IPS-18a (cell line): ENCODE data around the gene ALOX15.
"Not testable (repeated sequence)": the region's sequence is repeated elsewhere in the genome, so short reads cannot be mapped to it uniquely, and the experiment has no call there.

Experiments used
- H3K27ac ChIP-seq: one replicate; pipeline ENCODE4 v1.5.1; 2013; ENCODE audit warnings: low read length
- H3K27me3 ChIP-seq: one replicate; pipeline ENCODE4 v1.6.1; 2013; ENCODE audit warnings: mild to moderate bottlenecking, low read length; ENCODE audit not compliant: control insufficient read depth, insufficient read depth
- H3K36me3 ChIP-seq: one replicate; pipeline ENCODE4 v1.6.1; 2013; ENCODE audit warnings: low read depth, low read length; ENCODE audit not compliant: control insufficient read depth
- H3K4me1 ChIP-seq: one replicate; pipeline ENCODE4 v1.6.1; 2013; ENCODE audit warnings: low read depth, low read length; ENCODE audit not compliant: control insufficient read depth
- H3K4me3 ChIP-seq: one replicate; pipeline ENCODE4 v1.5.1; 2013; ENCODE audit warnings: low read length
- H3K9ac ChIP-seq: one replicate; pipeline ENCODE4 v1.6.1; 2013; ENCODE audit warnings: mild to moderate bottlenecking, low read length, moderate library complexity
- H3K9me3 ChIP-seq: one replicate; pipeline ENCODE4 v1.6.1; 2013; ENCODE audit warnings: low read depth, low read length; ENCODE audit not compliant: control insufficient read depth

ALOX15 gene

GRCh38 chr17:4610656-4611055 is 30.8 kb downstream of the ALOX15 start:
- Histone ChIP-seq H3K9ac (no peak overlapping the region), H3K36me3 (no peaks in the 10 kb centered on the region), H3K4me1 (peaks cover 7% of the 10 kb centered on the region), H3K4me3 (no peak overlapping the region), H3K27me3 (no peaks in the 10 kb centered on the region), H3K27ac (no peak overlapping the region), H3K9me3 (no peaks in the 10 kb centered on the region)

GRCh38 chr17:4610162-4610561 is 31.3 kb downstream of the ALOX15 start:
- Histone ChIP-seq H3K4me1 (peaks cover 7% of the 10 kb centered on the region), H3K4me3 (no peak overlapping the region), H3K27ac (no peak overlapping the region), H3K9ac (no peak overlapping the region), H3K36me3 (no peaks in the 10 kb centered on the region), H3K27me3 (no peaks in the 10 kb centered on the region), H3K9me3 (no peaks in the 10 kb centered on the region)

DNA sequence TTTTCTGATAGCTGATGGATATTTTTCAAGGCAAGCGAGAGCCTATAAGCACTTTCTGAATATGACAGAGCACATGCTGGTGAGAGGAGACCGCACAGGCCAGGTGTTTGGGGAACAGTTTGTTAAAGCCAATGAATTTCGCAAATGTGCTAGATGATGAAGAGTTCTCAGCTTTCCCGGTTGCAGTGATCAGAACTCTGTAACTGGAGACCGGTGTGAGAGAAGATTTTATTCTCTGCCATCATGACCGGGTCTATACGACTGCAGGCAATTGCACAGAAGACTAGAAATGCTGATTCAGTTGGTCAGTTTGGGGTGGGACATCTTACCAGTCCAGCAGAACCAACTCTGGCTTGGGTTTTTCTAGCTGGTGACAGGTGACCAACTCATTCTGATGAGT is 31.7 kb downstream of the ALOX15 start:
- H3K36me3 ChIP-seq = no peaks in the 10 kb centered on the region
- H3K27me3 ChIP-seq = no peaks in the 10 kb centered on the region
- H3K9ac ChIP-seq = no peak overlapping the region
- H3K4me3 ChIP-seq = no peak overlapping the region
- H3K9me3 ChIP-seq = no peaks in the 10 kb centered on the region
- peaks cover 7% of the 10 kb centered on the region for H3K4me1 ChIP-seq
- H3K27ac ChIP-seq = no peak overlapping the region

GRCh38 chr17:4607773-4608187 is 33.7 kb downstream of the ALOX15 start:
- Histone ChIP-seq H3K9me3 (no peaks in the 10 kb centered on the region), H3K9ac (no peak overlapping the region), H3K4me3 (no peak overlapping the region), H3K4me1 (peaks cover 7% of the 10 kb centered on the region), H3K27me3 (no peaks in the 10 kb centered on the region), H3K36me3 (no peaks in the 10 kb centered on the region), H3K27ac (no peak overlapping the region)

- Histone ChIP-seq H3K4me1 (peaks cover 7% of the 10 kb centered on the region), H3K27me3 (no peaks in the 10 kb centered on the region), H3K9me3 (no peaks in the 10 kb centered on the region), H3K27ac (no peak overlapping the region), H3K4me3 (no peak overlapping the region), H3K9ac (no peak overlapping the region), H3K36me3 (no peaks in the 10 kb centered on the region)
Observed at GRCh38 chr17:4607261-4607741, 34.2 kb downstream of the ALOX15 start.

- H3K9me3 ChIP-seq = no peaks in the 10 kb centered on the region
- H3K27ac ChIP-seq = no peak overlapping the region
Observed at GRCh38 chr17:4605826-4606225, 35.7 kb downstream of the ALOX15 start.

GRCh38 chr17:4604736-4605135 is 36.7 kb downstream of the ALOX15 start:
- not testable (repeated sequence) for H3K9me3 ChIP-seq, H3K36me3 ChIP-seq, H3K9ac ChIP-seq, H3K4me3 ChIP-seq, H3K27me3 ChIP-seq, H3K27ac ChIP-seq
- peaks cover 13% of the 10 kb centered on the region for H3K4me1 ChIP-seq

More at GRCh38 chr17:4605826-4606225, 35.7 kb downstream of the ALOX15 start:
- H3K36me3 ChIP-seq = no peaks in the 10 kb centered on the region
- H3K4me1 ChIP-seq = peaks cover 7% of the 10 kb centered on the region
- no peak overlapping the region for H3K9ac ChIP-seq
- H3K27me3 ChIP-seq = no peaks in the 10 kb centered on the region
- no peak overlapping the region for H3K4me3 ChIP-seq

- H3K36me3 ChIP-seq = no peaks in the 10 kb centered on the region
- no peaks in the 10 kb centered on the region for H3K27me3 ChIP-seq
- no peak overlapping the region for H3K27ac ChIP-seq
- no peaks in the 10 kb centered on the region for H3K9me3 ChIP-seq
- peaks cover 16% of the 10 kb centered on the region for H3K4me1 ChIP-seq
- no peak overlapping the region for H3K4me3 ChIP-seq
- H3K9ac ChIP-seq = no peak overlapping the region
Observed at GRCh38 chr17:4604111-4604644, 37.3 kb downstream of the ALOX15 start.

DNA sequence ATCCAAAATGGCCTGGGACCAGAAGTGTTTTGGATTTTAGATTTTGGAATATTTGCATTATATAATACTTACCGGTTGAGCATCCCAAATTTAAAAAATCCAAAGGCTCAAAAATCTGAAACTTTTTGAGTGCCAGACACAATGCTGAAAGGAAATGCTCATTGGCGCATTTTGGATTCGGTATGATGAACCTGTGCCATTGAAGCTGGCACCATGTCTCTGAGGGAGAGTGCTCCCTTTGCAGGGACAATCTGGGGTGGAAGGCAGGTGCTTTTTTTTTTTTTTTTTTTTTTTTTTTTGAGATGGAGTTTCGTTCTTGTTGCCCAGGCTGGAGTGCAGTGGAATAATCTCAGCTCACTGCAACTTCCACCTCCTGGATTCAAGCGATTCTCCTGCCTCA is 39.4 kb downstream of the ALOX15 start:
- H3K9me3 ChIP-seq = no peaks in the 10 kb centered on the region
- H3K27ac ChIP-seq = no peak overlapping the region
- peaks cover 11% of the 10 kb centered on the region for H3K4me1 ChIP-seq
- H3K36me3 ChIP-seq = no peaks in the 10 kb centered on the region
- no peak overlapping the region for H3K9ac ChIP-seq
- H3K4me3 ChIP-seq = no peak overlapping the region
- no peaks in the 10 kb centered on the region for H3K27me3 ChIP-seq

- Histone ChIP-seq H3K27me3 (no peaks in the 10 kb centered on the region), H3K36me3 (no peaks in the 10 kb centered on the region), H3K27ac (no peak overlapping the region), H3K4me3 (no peak overlapping the region), H3K4me1 (peaks cover 11% of the 10 kb centered on the region), H3K9me3 (no peaks in the 10 kb centered on the region), H3K9ac (no peak overlapping the region)
Observed at GRCh38 chr17:4601326-4601725, 40.2 kb downstream of the ALOX15 start.

DNA sequence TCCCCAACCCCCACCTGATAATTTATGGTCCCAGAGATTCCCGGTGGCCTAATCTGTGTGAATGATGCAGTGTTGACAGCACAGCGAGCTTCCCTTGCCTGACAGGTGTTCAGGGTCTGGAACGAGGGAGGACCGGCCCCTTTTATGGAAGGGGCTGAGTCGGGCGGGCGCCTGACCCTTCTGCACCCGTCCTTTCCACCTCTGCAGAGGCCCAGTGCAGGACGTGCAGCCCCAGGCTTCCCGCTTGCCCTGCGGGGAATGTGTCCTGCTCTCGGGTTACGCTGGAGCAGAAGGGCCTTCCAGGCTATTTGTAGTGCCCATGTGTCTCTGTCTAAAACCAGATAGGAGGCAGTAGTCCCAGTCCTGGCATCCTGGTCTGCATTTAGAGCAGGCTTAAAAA is 40.9 kb downstream of the ALOX15 start:
- Histone ChIP-seq H3K4me3 (peak overlapping the region; percentile 37), H3K9me3 (no peaks in the 10 kb centered on the region), H3K36me3 (no peaks in the 10 kb centered on the region), H3K27ac (no peak overlapping the region), H3K4me1 (peaks cover 11% of the 10 kb centered on the region), H3K9ac (no peak overlapping the region), H3K27me3 (no peaks in the 10 kb centered on the region)

GRCh38 chr17:4599505-4600281 is 41.8 kb downstream of the ALOX15 start:
- Histone ChIP-seq H3K27me3 (no peaks in the 10 kb centered on the region), H3K36me3 (no peaks in the 10 kb centered on the region), H3K4me3 (peak overlapping the region; percentile 37), H3K4me1 (peaks cover 11% of the 10 kb centered on the region), H3K27ac (no peak overlapping the region), H3K9ac (no peak overlapping the region), H3K9me3 (no peaks in the 10 kb centered on the region)
